ENCODE data around the gene HIPK2.

DNA sequence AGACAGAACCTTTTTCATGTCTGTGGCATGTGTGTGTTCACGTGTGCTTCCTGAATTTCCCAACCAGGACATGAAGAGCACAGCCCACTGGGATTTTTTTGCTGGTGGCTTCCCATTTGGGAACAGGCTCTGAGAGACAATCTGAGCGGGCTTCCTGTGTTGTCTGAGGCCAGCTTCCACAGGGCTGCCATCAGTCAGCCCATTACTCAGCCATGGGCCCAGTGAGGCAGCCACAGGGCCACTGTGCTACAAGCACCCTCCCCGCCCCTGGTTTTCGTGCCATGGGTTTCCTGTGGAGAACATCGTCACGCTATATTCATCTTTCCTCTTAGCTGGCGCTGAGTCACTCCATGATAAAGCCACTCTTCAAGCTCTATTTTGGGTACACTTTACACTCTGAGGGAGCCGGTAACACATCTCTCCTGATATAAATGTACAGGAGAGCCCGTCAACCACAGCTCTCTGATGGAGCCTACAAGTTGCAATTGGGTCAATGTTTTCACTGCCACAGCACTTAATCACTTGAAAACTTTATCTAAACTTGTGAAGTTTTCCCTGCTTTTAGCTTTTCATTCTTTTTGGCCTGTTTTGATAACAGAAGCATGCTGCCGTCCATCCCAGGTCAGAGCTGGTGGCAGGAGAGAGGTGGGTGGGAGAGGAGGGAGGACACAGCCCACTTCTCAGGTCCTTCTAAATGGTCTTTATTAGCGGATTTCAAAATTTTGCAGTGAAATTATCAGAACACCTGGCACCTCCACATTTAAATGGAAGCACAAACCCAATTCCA is 96.9 kb downstream of the HIPK2 start:
- TF ChIP-seq, protein P1, sequence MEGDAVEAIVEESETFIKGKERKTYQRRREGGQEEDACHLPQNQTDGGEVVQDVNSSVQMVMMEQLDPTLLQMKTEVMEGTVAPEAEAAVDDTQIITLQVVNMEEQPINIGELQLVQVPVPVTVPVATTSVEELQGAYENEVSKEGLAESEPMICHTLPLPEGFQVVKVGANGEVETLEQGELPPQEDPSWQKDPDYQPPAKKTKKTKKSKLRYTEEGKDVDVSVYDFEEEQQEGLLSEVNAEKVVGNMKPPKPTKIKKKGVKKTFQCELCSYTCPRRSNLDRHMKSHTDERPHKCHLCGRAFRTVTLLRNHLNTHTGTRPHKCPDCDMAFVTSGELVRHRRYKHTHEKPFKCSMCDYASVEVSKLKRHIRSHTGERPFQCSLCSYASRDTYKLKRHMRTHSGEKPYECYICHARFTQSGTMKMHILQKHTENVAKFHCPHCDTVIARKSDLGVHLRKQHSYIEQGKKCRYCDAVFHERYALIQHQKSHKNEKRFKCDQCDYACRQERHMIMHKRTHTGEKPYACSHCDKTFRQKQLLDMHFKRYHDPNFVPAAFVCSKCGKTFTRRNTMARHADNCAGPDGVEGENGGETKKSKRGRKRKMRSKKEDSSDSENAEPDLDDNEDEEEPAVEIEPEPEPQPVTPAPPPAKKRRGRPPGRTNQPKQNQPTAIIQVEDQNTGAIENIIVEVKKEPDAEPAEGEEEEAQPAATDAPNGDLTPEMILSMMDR (conservative IDR thresholded peaks at IDR 0.05; ENCODE audit: low read length) = no peak
- no peak for TF ChIP-seq EZH2phosphoT487 (IDR thresholded peaks at IDR 0.05; ENCODE audit: borderline replicate concordance)
